Large intestine (tissue), 3 donors: ENCODE results near the gene TMEM132D. TPM values are rescaled to one million over a fixed set of nuclear protein-coding genes. Genes with fewer than 3 reads are reported as not detected.
A peak's percentile ranks its signal among the peaks of the same experiment; 100 is the strongest.

Experiments used
- DNase-seq, 2 donors: peaks; one replicate each; pipeline versions ENCODE4 v3.0.0 to v3.0.0-alpha.2; 2013
- H3K27ac ChIP-seq: one replicate; pipeline ENCODE4 v1.5.1; 2013; ENCODE audit warnings: low read length
- H3K27me3 ChIP-seq: 2 replicates; pipeline ENCODE4 v1.6.1; 2013; ENCODE audit warnings: low read length; ENCODE audit not compliant: control insufficient read depth, insufficient read depth
- H3K36me3 ChIP-seq: 2 replicates; pipeline ENCODE4 v1.6.1; 2013; ENCODE audit warnings: low read length; ENCODE audit not compliant: control insufficient read depth, insufficient read depth
- H3K4me1 ChIP-seq: one replicate; pipeline ENCODE4 v1.6.1; 2013; ENCODE audit warnings: low read length; ENCODE audit not compliant: control insufficient read depth, insufficient read depth
- H3K4me3 ChIP-seq: one replicate; pipeline ENCODE4 v1.5.1; 2013; ENCODE audit warnings: low read length
- H3K9me3 ChIP-seq: one replicate; pipeline ENCODE4 v1.6.1; 2013; ENCODE audit warnings: mild to moderate bottlenecking, low read depth, low read length, moderate library complexity; ENCODE audit not compliant: control insufficient read depth
- WGBS: methylation state at CpG from one replicate; pipeline ENCODE4 v1.1.5; 2013; ENCODE audit warnings: low lambda C conversion rate; ENCODE audit not compliant: insufficient coverage; 5-methylcytosine and 5-hydroxymethylcytosine counted together
- polyA plus RNA-seq: library from polyadenylated mRNA; unstranded; fragments of 120-200 nt; gene quantifications from one replicate; pipeline ENCODE4 v1.2.1, GENCODE V29; 2013

Gene TMEM132D
- polyA plus RNA-seq, 1 donor: 0.55 TPM

- Histone ChIP-seq H3K9me3 (no peaks in the 10 kb centered on the region), H3K4me1 (peaks cover 12% of the 10 kb centered on the region), H3K36me3 (no peaks in the 10 kb centered on the region), H3K27ac (no peak overlapping the region), H3K4me3 (no peak overlapping the region), H3K27me3 (no peaks in the 10 kb centered on the region)
- no CpG with 5 or more reads among the region's 17 CpGs for WGBS
- DNase-seq: no peak
Measured at GRCh38 chr12:129532707-129533499, 370.9 kb downstream of the TMEM132D start.

GRCh38 chr12:129532082-129532481 is 371.7 kb downstream of the TMEM132D start:
- Histone ChIP-seq H3K4me3 (no peak overlapping the region), H3K36me3 (no peaks in the 10 kb centered on the region), H3K27me3 (no peaks in the 10 kb centered on the region), H3K9me3 (no peaks in the 10 kb centered on the region), H3K4me1 (peaks cover 12% of the 10 kb centered on the region), H3K27ac (no peak overlapping the region)
- no peak for DNase-seq
- no CpG with 5 or more reads among the region's 7 CpGs for WGBS

GRCh38 chr12:129530984-129531383 is 372.8 kb downstream of the TMEM132D start:
- Histone ChIP-seq H3K27me3 (no peaks in the 10 kb centered on the region), H3K27ac (no peak overlapping the region), H3K4me3 (no peak overlapping the region), H3K9me3 (no peaks in the 10 kb centered on the region), H3K36me3 (no peaks in the 10 kb centered on the region), H3K4me1 (peaks cover 12% of the 10 kb centered on the region)
- peak; percentile 90 for DNase-seq
- WGBS: 0% methylated on average over 1 of the region's 13 CpGs

- Histone ChIP-seq H3K36me3 (no peaks in the 10 kb centered on the region), H3K4me3 (no peak overlapping the region), H3K27ac (no peak overlapping the region)
Measured at GRCh38 chr12:129530517-129530916, 373.3 kb downstream of the TMEM132D start.

GRCh38 chr12:129527506-129527905 is 376.3 kb downstream of the TMEM132D start:
- no peak for DNase-seq
- Histone ChIP-seq H3K9me3 (no peaks in the 10 kb centered on the region), H3K36me3 (no peaks in the 10 kb centered on the region), H3K4me3 (no peak overlapping the region), H3K27ac (no peak overlapping the region), H3K4me1 (peaks cover 12% of the 10 kb centered on the region), H3K27me3 (no peaks in the 10 kb centered on the region)
- no CpG with 5 or more reads among the region's 3 CpGs for WGBS

More at GRCh38 chr12:129530517-129530916, 373.3 kb downstream of the TMEM132D start:
- DNase-seq: no peak
- Histone ChIP-seq H3K27me3 (no peaks in the 10 kb centered on the region), H3K9me3 (no peaks in the 10 kb centered on the region), H3K4me1 (peaks cover 12% of the 10 kb centered on the region)
- WGBS: no CpG with 5 or more reads among the region's 6 CpGs

GRCh38 chr12:129523621-129524020 is 380.2 kb downstream of the TMEM132D start:
- WGBS: no CpG with 5 or more reads among the region's 2 CpGs

GRCh38 chr12:129520739-129521138 is 383.1 kb downstream of the TMEM132D start:
- H3K27ac ChIP-seq: no peak overlapping the region
- no peaks in the 10 kb centered on the region for H3K36me3 ChIP-seq
- peaks cover 7% of the 10 kb centered on the region for H3K9me3 ChIP-seq
- H3K4me3 ChIP-seq: no peak overlapping the region
- no peak for DNase-seq
- H3K27me3 ChIP-seq: no peaks in the 10 kb centered on the region
- WGBS: no CpG with 5 or more reads among the region's 1 CpG
- no peaks in the 10 kb centered on the region for H3K4me1 ChIP-seq

More at GRCh38 chr12:129523621-129524020, 380.2 kb downstream of the TMEM132D start:
- Histone ChIP-seq H3K36me3 (no peaks in the 10 kb centered on the region), H3K27me3 (no peaks in the 10 kb centered on the region), H3K4me3 (no peak overlapping the region), H3K4me1 (no peaks in the 10 kb centered on the region), H3K9me3 (no peaks in the 10 kb centered on the region), H3K27ac (no peak overlapping the region)
- DNase-seq: no peak

- Histone ChIP-seq H3K9me3 (no peaks in the 10 kb centered on the region), H3K36me3 (no peaks in the 10 kb centered on the region), H3K27ac (no peak overlapping the region), H3K4me1 (no peaks in the 10 kb centered on the region), H3K27me3 (no peaks in the 10 kb centered on the region), H3K4me3 (no peak overlapping the region)
- no peak for DNase-seq
- WGBS: 100% methylated on average over 1 of the region's 1 CpG
Measured at GRCh38 chr12:129503802-129504201, 400.0 kb downstream of the TMEM132D start.

GRCh38 chr12:129496226-129496625 is 407.6 kb downstream of the TMEM132D start:
- Histone ChIP-seq H3K4me3 (no peak overlapping the region), H3K9me3 (no peaks in the 10 kb centered on the region), H3K4me1 (no peaks in the 10 kb centered on the region), H3K27me3 (no peaks in the 10 kb centered on the region), H3K36me3 (no peaks in the 10 kb centered on the region), H3K27ac (no peak overlapping the region)
- WGBS: 68% methylated on average over 3 of the region's 6 CpGs
- DNase-seq: no peak

- no peak for DNase-seq
- H3K27me3 ChIP-seq: no peaks in the 10 kb centered on the region
- no peaks in the 10 kb centered on the region for H3K9me3 ChIP-seq
- H3K27ac ChIP-seq: no peak overlapping the region
- no peak overlapping the region for H3K4me3 ChIP-seq
- no peaks in the 10 kb centered on the region for H3K36me3 ChIP-seq
- H3K4me1 ChIP-seq: no peaks in the 10 kb centered on the region
- WGBS: no CpG with 5 or more reads among the region's 2 CpGs
Measured at GRCh38 chr12:129494766-129495165, 409.1 kb downstream of the TMEM132D start.

GRCh38 chr12:129494260-129494659 is 409.6 kb downstream of the TMEM132D start:
- 89% methylated on average over 1 of the region's 2 CpGs for WGBS
- no peak for DNase-seq
- H3K9me3 ChIP-seq: no peaks in the 10 kb centered on the region
- H3K27me3 ChIP-seq: no peaks in the 10 kb centered on the region
- H3K27ac ChIP-seq: no peak overlapping the region
- no peaks in the 10 kb centered on the region for H3K36me3 ChIP-seq
- no peak overlapping the region for H3K4me3 ChIP-seq
- H3K4me1 ChIP-seq: no peaks in the 10 kb centered on the region
